ENCODE results near the gene PHYKPL. TPM values are rescaled to one million over a fixed set of nuclear protein-coding genes. Genes with fewer than 3 reads are reported as not detected.

The PHYKPL gene
- total RNA-seq, 1 experiment from 2014 or later: 43.9 TPM

DNA sequence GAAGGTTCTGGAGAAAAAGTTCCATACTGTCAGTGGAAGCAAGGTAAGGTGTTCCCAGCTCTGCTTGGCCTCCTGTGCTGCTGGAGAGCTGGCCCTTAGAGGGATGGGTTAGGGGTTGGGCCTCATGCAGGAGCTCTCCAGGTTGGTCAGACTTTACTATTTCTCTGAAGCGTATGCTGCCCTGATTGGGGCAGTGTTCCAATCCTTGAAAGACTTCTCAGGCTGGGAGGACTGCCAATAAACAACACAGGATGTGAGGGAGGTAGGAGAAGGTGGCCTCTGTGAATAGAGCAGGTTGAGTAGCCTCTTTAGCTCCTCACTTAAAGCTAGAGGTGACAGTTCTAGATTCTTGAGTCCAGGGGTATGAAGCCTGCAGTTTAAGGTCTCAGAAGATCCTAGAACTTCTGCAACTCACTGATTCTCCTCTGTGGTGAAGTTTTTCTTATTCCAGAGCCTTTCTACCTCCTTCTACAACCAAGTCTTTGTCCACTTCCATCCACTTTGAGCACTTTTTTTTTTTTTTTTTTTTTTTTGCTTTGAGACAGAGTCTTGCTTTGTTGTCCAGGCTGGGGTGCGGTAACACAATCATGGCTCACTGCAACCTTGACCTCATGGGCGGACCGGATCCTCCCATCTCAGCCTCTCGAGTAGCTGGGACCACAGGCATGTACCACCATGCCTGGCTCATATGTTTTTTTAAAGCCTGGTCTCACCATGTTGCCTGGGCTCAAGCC lies 25.3 kb downstream of the PHYKPL start:
- ChIA-PET CTCF (no interaction called here), POLR2A (ENCODE audit: low non-redundant PET) (no interaction called here)
- Histone ChIP-seq H3K9me3 (ENCODE audit: low read depth, low read length, poor library complexity, severe bottlenecking) (no peaks in the 10 kb centered on the region), H3K4me3 (ENCODE audit: low read depth, low read length, poor library complexity, severe bottlenecking) (no peak overlapping the region), H3K36me3 (ENCODE audit: insufficient read depth, low read length, poor library complexity, severe bottlenecking) (peaks cover 71% of the 10 kb centered on the region), H3K27ac (ENCODE audit: low read depth, low read length, poor library complexity, severe bottlenecking) (no peak overlapping the region), H3K27me3 (replicated peaks; ENCODE audit: insufficient read depth, low read depth, low read length, poor library complexity) (no peaks in the 10 kb centered on the region), H3K4me1 (ENCODE audit: insufficient read depth, low read length, poor library complexity, severe bottlenecking) (peaks cover 11% of the 10 kb centered on the region)
- intact Hi-C loops (cut with micrococcal nuclease; ENCODE audit: unreplicated experiment): no loop called here
- no TSS peak for BruUV-seq (replicated peaks)
- no peak for DNase-seq (ENCODE audit: low spot score)
- TF ChIP-seq EZH2 (IDR thresholded peaks at IDR 0.05; ENCODE audit: borderline replicate concordance, low read depth, low read length, poor library complexity, severe bottlenecking): no peak
- TF ChIP-seq, protein P1, sequence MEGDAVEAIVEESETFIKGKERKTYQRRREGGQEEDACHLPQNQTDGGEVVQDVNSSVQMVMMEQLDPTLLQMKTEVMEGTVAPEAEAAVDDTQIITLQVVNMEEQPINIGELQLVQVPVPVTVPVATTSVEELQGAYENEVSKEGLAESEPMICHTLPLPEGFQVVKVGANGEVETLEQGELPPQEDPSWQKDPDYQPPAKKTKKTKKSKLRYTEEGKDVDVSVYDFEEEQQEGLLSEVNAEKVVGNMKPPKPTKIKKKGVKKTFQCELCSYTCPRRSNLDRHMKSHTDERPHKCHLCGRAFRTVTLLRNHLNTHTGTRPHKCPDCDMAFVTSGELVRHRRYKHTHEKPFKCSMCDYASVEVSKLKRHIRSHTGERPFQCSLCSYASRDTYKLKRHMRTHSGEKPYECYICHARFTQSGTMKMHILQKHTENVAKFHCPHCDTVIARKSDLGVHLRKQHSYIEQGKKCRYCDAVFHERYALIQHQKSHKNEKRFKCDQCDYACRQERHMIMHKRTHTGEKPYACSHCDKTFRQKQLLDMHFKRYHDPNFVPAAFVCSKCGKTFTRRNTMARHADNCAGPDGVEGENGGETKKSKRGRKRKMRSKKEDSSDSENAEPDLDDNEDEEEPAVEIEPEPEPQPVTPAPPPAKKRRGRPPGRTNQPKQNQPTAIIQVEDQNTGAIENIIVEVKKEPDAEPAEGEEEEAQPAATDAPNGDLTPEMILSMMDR (conservative IDR thresholded peaks at IDR 0.05; ENCODE audit: low read depth, low read length): no peak

- peaks cover 61% of the 10 kb centered on the region for H3K36me3 ChIP-seq (ENCODE audit: insufficient read depth, low read length, poor library complexity, severe bottlenecking)
- H3K9me3 ChIP-seq (ENCODE audit: low read depth, low read length, poor library complexity, severe bottlenecking): no peaks in the 10 kb centered on the region
- no peaks in the 10 kb centered on the region for H3K27me3 ChIP-seq (replicated peaks; ENCODE audit: insufficient read depth, low read depth, low read length, poor library complexity)
- TF ChIP-seq, protein P1 (conservative IDR thresholded peaks at IDR 0.05; ENCODE audit: low read depth, low read length): no peak
- no peak for TF ChIP-seq EZH2 (IDR thresholded peaks at IDR 0.05; ENCODE audit: borderline replicate concordance, low read depth, low read length, poor library complexity, severe bottlenecking)
- intact Hi-C loops (cut with micrococcal nuclease; ENCODE audit: unreplicated experiment): no loop called here
- H3K4me1 ChIP-seq (ENCODE audit: insufficient read depth, low read length, poor library complexity, severe bottlenecking): peaks cover 11% of the 10 kb centered on the region
- CTCF ChIA-PET: no interaction called here
- H3K27ac ChIP-seq (ENCODE audit: low read depth, low read length, poor library complexity, severe bottlenecking): peak overlapping the region; percentile 97
- H3K4me3 ChIP-seq (ENCODE audit: low read depth, low read length, poor library complexity, severe bottlenecking): peak overlapping the region; percentile 98
- DNase-seq (ENCODE audit: low spot score): no peak
- POLR2A ChIA-PET (ENCODE audit: low non-redundant PET): no interaction called here
- BruUV-seq (replicated peaks): TSS peak; percentile 41
Measured at GRCh38 chr5:178206166-178207101, 26.2 kb downstream of the PHYKPL start.

GRCh38 chr5:178205749-178206047 lies 26.9 kb downstream of the PHYKPL start:
- ChIA-PET CTCF (no interaction called here), POLR2A (ENCODE audit: low non-redundant PET) (no interaction called here)
- Histone ChIP-seq H3K4me1 (ENCODE audit: insufficient read depth, low read length, poor library complexity, severe bottlenecking) (peaks cover 11% of the 10 kb centered on the region), H3K27ac (ENCODE audit: low read depth, low read length, poor library complexity, severe bottlenecking) (peak overlapping the region; percentile 97), H3K9me3 (ENCODE audit: low read depth, low read length, poor library complexity, severe bottlenecking) (no peaks in the 10 kb centered on the region), H3K36me3 (ENCODE audit: insufficient read depth, low read length, poor library complexity, severe bottlenecking) (peaks cover 54% of the 10 kb centered on the region), H3K4me3 (ENCODE audit: low read depth, low read length, poor library complexity, severe bottlenecking) (peak overlapping the region; percentile 98), H3K27me3 (replicated peaks; ENCODE audit: insufficient read depth, low read depth, low read length, poor library complexity) (no peaks in the 10 kb centered on the region)
- TF ChIP-seq EZH2 (IDR thresholded peaks at IDR 0.05; ENCODE audit: borderline replicate concordance, low read depth, low read length, poor library complexity, severe bottlenecking): no peak
- TF ChIP-seq, protein P1 (conservative IDR thresholded peaks at IDR 0.05; ENCODE audit: low read depth, low read length): no peak
- intact Hi-C loops (cut with micrococcal nuclease; ENCODE audit: unreplicated experiment): no loop called here
- BruUV-seq (replicated peaks): no TSS peak
- DNase-seq (ENCODE audit: low spot score): no peak
